ENCODE measurements around the gene ABCA5. TPM values are rescaled to one million over a fixed set of nuclear protein-coding genes. Genes with fewer than 3 reads are reported as not detected.

ABCA5 gene
- total RNA-seq, 1 experiment from 2014 or later, result 4.5 TPM

DNA sequence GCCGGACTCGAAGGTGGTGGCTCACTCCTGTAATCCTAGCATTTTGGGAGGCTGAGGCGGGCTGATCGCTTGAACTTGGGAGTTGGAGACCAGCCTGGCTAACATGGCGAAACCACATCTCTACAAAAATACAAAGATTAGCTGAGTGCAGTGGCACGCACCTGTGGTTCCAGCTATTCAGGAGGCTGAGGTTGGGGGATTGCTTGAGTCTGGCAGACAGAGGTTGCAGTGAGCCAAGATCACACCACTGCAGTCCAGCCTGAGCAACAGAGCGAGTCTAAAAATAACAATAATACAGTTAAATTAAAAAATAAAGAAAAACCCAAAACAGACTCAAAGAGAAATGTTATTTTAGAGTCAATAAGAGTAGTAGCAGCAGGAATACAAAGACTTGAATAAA, 29.7 kb upstream of the ABCA5 start:
- no peak overlapping the region for H3K27ac Mint-ChIP-seq
- Histone ChIP-seq H3K79me1 (ENCODE audit: insufficient read depth, low read depth, low read length, poor library complexity, severe bottlenecking) (no peaks in the 10 kb centered on the region), H4K20me1 (ENCODE audit: control insufficient read depth, insufficient read depth, insufficient read length) (no peaks in the 10 kb centered on the region), H2AK5ac (ENCODE audit: insufficient read length, low read length) (no peak overlapping the region), H3K9me3 (ENCODE audit: control insufficient read depth, low read depth, low read length) (no peaks in the 10 kb centered on the region), H3K27ac (ENCODE audit: insufficient read length, low read depth, low read length) (no peak overlapping the region), H2BK5ac (ENCODE audit: insufficient read length, low read length) (no peak overlapping the region), H3K23ac (ENCODE audit: insufficient read length, low read depth, low read length) (no peak overlapping the region), H2BK20ac (ENCODE audit: low read depth, low read length, poor library complexity, severe bottlenecking) (no peak overlapping the region), H3K56ac (ENCODE audit: insufficient read length, low read depth, low read length) (no peak overlapping the region), H3K4me1 (ENCODE audit: insufficient read depth, low read length) (no peaks in the 10 kb centered on the region), H4K8ac (replicated peaks; ENCODE audit: insufficient read length, low read depth, low read length) (no peak overlapping the region), H3K23me2 (ENCODE audit: insufficient read length, low read depth, low read length, poor library complexity, severe bottlenecking) (no peaks in the 10 kb centered on the region), H2BK12ac (ENCODE audit: insufficient read length, low read depth, low read length) (no peak overlapping the region), H3K9ac (ENCODE audit: extremely low read depth, insufficient read length, low read length) (no peak overlapping the region), H3K4me2 (ENCODE audit: insufficient read depth, insufficient read length, low read length) (no peak overlapping the region), H3K79me2 (ENCODE audit: insufficient read depth, low read length) (no peaks in the 10 kb centered on the region), H3K14ac (ENCODE audit: insufficient read depth, low read length) (no peak overlapping the region), H2AFZ (ENCODE audit: low read length) (no peak overlapping the region), H2BK15ac (ENCODE audit: low read depth, low read length) (no peak overlapping the region), H3K4ac (ENCODE audit: low read depth, low read length) (no peak overlapping the region), H4K5ac (ENCODE audit: insufficient read length, low read depth, low read length) (no peak overlapping the region), H3K18ac (ENCODE audit: insufficient read length, low read depth, low read length) (no peak overlapping the region), H3T11ph (ENCODE audit: low read length) (no peak overlapping the region), H2BK120ac (ENCODE audit: low read depth, low read length, poor library complexity, severe bottlenecking) (no peak overlapping the region), H3K27me3 (ENCODE audit: insufficient read depth, low read length) (no peaks in the 10 kb centered on the region), H4K91ac (ENCODE audit: insufficient read length, low read depth, low read length) (no peak overlapping the region)
- H3K27me3 Mint-ChIP-seq (ENCODE audit: low read depth), result no peaks in the 10 kb centered on the region
- H3K4me3 Mint-ChIP-seq, result no peak overlapping the region
- peaks cover 7 to 13% of the 10 kb centered on the region in 2 experiments for H3K4me1 Mint-ChIP-seq
- TF ChIP-seq, protein P1, sequence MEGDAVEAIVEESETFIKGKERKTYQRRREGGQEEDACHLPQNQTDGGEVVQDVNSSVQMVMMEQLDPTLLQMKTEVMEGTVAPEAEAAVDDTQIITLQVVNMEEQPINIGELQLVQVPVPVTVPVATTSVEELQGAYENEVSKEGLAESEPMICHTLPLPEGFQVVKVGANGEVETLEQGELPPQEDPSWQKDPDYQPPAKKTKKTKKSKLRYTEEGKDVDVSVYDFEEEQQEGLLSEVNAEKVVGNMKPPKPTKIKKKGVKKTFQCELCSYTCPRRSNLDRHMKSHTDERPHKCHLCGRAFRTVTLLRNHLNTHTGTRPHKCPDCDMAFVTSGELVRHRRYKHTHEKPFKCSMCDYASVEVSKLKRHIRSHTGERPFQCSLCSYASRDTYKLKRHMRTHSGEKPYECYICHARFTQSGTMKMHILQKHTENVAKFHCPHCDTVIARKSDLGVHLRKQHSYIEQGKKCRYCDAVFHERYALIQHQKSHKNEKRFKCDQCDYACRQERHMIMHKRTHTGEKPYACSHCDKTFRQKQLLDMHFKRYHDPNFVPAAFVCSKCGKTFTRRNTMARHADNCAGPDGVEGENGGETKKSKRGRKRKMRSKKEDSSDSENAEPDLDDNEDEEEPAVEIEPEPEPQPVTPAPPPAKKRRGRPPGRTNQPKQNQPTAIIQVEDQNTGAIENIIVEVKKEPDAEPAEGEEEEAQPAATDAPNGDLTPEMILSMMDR (conservative IDR thresholded peaks at IDR 0.05), result no peak
- WGBS (ENCODE audit: extremely low coverage, insufficient read length, low lambda C conversion rate), result no CpG with 5 or more reads among the region's 7 CpGs
- no peaks in the 10 kb centered on the region for H3K36me3 Mint-ChIP-seq (ENCODE audit: insufficient read depth in 1 of 3, low read depth in 3 of 3)
- H3K9me3 Mint-ChIP-seq, result no peaks in the 10 kb centered on the region
- DNase-seq, result no peak

Data from H9 (cell line).